ENCODE results near the gene ADRA2C.

DNA sequence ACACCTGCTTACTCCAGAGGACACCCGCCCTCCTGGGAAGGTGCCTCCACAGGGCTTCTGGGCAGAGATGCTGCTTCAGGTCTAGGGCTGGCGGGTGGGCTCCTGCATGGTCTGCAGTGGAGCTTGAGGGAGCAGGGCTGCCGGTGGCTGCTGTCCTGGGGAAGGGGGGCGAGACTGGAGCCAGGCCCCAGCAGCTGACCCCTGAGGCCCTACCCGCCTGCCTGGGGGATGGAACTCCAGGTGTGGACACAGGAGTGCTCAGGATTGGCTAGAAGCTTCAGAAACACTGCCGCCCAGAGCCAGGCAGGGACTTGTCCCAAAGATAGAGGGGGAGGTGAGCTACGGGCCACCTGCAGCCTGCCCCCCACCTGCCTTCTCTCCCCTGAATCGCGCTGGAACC, 33.0 kb upstream of the ADRA2C start:
- TF ChIP-seq POLR2A (IDR thresholded peaks at IDR 0.05) (no peak), CTCF (IDR thresholded peaks at IDR 0.05) (no peak), POLR2AphosphoS5 (IDR thresholded peaks at IDR 0.05) (no peak)
